Activated T-cell treated with anti-CD3 and anti-CD28 coated beads, Interleukin-2, amount 50 U/mL, for 1 hour (primary cell): ENCODE measurements around the gene TCERG1L.

ENCODE experiments used
- DNase-seq: peaks from one replicate; pipeline ENCODE4 v3.0.0-alpha.2; 2020

Gene TCERG1L

DNA sequence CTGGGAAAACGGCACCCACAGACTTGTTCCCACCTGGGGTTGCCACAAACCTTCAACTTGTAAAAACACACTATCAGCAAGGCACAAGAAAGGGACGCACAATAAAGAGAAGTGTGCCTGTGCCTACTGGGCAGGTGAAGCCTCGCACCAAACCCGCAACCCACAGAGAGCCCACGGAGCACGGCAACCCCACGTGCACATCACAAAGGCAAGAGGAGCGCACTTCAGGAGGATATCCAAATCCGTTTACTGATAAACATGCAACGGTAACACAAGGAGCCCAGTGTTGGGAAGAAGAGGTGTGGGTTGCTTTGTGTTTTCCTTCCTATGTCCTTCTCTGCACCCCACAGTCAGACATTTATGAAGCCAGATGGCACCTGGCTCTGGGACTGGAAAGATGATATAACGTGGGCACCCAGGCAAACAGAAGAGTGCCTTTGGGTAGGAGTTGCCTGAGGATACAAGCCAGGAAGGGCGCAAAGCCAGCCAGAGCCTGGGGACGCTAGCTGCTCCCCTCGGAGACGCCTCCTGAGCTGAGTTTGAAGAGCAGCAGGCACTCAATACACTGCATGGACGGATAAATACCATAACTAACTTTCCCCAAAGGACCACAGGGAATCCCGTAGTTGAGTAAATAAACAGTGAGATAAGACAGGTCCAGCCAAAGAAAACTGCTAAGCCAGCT is 41.6 kb downstream of the TCERG1L start:
- DNase-seq, result no peak

DNA sequence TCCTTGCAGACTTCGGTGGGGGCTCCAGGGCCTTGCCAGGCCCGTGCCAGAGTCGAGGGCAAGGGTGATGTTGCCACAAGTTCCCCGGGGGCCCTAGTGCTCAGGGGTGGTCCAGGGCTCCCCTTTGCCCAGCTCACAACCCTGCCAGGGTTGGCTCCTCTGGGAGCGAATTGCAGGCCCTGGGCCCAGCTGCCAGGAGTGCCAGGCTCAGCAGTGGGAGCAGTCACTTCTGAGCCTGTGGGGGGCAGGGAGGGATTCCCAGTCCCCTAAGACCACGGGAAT is 43.8 kb downstream of the TCERG1L start:
- DNase-seq, result no peak

DNA sequence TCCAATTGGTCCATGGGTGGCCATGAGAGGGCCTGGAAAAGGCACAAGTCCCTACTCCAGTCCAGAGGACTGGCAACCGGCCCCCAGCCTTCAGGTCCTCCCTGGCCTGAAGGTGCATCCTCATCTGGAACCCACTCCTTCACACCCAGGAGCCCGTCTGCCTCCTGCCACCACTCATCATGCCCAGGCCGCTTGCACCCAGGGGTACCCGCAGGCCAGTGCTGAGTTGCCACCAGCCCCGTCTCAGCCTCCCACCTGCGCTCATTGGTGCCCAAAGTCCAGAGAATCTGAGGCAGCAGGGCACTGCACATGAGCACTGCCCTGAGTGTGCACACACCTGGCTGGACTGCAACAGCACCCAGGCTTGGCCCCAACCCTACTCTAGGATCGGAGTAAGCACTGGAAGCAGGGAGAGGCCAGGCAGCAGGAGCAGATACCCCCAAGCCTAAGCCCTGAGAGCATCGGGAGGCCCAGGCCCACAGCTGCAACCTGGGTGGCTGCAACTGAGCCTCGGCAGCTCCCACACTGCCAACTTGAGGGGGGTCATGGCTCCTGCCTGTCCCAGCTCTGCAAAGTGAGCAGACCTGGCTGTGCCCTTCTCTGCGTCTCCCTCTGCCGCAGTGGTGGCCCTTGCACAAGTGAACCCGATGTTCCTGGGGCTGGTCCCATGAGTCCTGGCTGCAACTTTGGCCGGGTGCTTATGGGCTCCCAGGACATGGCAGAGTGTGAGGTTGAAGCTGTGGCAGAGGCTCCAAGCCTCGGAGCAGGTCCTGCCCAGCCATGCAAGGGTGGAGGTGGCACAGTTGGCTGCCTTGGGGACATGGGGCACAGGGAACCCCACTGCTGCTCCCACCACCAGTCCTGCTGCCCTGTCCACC is 44.3 kb downstream of the TCERG1L start:
- DNase-seq, result no peak

DNA sequence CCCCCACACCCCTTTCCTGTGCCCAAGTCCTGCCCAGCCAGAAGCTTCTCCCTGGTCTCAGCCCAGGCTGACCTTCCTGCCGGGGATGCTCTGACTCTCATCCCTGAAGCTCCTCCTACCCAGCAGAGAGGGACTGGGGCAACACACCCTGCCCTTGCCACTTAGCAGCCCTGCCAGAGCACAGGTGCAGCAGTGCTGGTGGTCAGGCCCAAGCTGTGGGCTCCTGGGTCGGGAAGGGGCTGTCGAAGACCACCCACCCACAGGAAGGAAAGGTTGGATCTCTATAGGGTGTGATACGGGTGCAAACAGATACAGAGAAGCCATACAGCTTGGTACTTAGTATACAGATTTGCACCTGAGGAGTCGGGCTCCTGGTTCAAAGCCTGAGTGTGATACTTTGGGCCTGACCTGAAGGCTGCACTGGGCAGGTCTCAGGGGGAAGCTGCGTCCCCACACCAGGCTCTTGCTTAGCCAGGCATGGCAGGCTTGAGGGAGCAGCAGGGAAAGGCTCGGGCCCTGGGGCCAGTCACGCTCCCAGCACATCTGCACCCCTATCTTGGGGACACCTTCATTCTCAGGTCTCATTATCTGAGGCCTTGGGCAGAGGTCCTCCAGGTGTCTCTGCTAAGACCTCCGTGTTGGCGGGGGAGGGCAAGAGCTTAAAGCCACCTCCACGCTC is 47.3 kb downstream of the TCERG1L start:
- no peak for DNase-seq

DNA sequence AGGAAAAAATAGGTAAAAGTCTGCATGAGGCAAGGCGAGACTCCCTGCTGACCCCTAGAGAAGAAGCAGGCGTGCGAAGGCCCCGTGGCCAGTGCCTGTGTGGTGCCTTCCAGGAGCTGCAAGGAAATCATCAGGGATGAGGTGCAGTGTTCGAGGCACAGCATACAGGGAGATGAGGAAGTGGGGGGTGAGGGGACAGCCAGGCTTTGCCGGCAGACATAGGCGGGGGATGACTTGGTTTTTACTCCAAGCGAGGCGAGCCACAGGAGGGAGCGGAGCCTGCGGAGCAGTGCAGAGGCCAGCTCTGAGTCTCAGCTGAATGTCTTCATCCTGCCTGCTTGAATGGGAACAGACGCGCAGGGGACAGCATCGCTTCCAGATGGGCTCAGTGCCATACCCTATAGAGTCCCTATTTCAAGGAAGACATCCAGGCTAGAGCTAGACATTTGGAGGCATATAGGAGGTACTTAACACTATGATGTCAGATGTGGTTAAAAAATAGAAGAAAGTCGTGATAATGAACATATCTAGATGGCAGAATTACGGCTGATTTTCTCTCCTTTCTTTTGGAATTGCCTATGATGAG is 49.5 kb downstream of the TCERG1L start:
- no peak for DNase-seq

DNA sequence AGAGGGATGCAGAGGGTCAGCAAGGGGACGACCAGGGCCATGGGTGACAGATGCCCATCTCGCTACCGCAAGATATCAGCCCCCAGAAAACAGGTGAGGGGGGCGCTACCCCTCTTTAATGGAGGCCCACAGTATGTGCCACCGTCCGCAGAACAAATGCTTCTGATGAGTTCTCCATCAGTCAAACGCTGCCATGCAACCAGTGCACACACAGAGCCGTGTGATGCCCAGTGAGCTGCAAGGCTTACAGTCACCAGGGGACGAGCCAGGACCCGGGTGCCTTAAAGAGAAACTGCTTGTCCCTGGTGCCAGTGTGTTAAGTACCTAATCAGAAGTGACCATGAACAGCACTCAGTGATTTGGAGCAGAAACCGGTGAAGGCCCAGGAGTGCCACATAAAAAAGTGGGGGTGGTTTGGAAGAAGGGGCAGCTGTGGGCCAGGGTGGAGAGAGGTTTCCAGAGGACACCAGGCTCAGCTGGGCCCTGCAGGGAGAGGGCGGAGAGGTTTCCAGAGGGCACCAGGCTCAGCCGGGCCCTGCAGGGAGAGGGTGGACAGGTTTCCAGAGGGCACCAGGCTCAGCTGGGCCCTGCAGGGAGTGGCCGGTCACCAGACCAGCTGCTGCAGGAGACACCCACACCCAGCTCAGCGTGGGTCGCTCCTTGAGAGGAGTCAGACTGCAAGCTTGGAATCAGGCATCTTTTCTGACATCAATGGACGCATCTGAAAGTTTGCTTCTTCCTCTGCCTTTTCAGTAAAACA is 50.9 kb downstream of the TCERG1L start:
- no peak for DNase-seq

DNA sequence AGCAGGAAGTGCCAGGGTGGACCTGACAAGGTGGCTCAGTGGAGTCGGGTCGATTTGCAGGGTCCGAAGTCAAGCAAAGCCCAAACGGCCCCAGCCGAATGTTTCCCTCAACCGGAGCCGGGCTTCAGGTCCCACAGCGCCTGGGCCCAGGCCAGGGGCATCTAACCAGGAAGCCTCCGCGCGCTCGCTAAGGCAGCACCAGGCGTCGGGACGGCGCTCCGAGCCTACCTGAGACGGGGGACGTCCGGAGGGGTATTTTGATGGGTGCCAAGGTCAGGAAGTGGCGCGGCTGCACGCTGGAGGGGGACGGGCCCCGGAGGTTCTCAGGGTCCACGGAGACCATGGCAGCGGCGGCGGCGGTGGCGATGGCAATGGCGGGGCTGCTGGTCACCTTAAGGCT is 51.5 kb downstream of the TCERG1L start:
- DNase-seq, result no peak

DNA sequence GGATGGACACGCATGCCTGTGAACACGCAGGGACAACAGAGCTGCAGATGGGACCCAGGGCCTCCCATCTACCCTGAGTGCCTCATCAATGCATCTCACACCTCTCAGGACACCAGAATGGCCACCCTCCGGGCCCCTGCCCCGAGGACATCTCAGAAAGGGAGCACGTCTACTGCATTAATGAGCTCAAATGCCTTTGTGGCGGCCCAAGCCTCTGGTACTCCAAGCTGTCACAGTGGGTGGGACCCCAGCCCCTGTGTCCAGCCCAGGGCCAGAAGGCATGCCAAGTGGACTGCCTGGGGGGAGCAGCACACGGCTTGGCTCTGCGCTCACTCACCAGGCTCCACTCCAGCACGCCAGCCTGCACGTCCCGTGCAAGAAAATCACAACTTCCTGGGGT is 52.0 kb downstream of the TCERG1L start:
- DNase-seq, result no peak

DNA sequence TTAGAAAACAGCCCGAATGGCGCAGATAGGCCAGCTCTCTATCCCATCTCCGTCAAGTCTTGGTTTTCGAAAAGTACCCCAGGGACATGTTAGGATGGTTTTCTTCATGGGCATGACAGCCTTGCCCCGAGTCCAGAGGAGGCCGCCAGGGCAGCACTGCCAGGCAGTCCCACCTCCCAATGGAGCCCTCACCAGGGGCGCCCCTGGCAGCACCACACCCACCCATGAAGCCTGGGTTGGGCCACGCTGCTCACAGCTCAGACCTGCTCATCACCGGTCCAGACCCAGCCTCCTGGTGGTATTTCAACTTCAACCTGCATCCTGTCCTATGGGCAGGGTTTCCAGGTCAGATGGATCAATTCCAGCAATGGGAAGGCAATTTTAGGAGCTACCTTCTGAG is 53.3 kb downstream of the TCERG1L start:
- no peak for DNase-seq

DNA sequence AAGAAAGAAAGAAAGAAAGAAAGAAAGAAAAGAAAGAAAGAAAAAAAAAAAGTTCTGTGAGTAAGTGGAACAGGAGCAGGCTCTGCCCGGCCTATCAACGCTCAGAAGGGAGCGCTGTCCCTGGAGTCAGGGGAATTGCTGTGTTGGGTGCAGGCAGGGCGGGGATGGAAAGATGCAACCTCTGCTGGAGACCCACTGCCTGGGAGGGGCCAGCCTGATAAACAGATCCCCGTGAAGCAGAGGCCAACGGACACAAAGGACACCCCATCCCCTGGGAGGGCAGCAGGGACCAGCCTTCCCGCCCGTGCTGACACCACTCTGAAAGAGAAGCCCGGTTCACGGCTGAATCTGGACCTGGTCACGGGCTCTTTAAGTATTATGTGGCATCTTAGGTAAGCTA is 54.5 kb downstream of the TCERG1L start:
- no peak for DNase-seq

DNA sequence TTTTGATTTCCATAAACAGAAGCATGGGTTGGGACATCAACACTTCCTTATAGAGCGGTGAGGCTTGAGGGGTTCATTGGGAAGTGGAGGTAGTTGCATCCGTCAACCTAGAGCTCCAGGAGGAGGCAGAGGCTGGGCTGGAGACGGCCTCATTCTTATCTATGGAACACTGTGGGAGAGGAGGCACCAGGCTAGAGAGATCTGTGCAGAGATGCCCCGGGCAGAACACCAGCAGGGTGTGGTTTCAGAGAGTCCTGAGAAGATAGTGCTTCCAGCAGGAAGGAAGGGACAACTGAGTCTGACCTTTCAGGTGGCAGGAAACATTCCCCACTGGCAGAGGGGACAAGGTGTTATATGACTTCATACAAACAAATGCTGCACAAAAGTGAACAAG is 56.7 kb downstream of the TCERG1L start:
- DNase-seq, result no peak

DNA sequence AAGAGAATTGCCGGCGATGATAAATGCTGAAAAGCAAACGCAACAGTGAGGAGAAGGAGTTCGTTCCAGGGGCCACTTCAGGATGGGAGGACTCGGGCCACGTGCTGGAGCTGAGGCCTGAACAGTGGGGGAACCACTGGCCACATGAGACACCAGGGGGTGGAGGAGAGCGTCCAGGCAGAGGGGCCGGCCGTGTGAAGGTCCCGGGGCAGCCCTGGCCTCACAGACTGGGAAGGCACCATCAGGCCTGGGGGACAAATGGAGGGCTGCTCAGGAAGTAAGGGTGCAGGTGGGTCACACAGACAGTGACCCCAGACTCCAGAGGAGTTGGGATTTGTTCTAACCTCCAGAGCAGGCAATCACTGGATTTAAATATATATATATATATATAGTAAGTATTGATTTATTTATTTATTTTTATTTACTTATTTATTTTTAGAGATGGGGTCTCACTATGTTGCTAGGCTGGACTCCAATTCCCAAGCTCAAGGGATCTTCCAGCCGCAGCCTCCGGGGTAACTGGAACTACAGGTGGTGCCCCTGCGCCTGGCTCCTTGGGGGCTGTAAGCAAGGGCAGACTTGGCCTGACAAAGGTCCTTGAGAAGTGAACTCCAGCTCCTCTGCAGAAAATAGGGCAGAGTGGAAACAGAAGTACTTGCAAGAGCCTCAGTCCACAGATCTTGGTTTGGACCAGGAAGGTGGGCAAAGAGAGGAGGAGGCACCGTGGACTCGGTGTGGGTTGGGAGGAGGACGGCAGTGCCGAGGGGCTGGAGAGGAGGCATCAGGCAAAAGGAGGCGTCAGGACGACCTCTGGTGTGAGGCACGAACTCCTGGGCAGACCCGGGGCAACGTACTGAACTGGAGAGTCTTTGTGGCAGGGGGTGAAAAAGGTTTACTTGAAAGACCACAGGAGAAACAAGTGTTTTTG is 57.3 kb downstream of the TCERG1L start:
- no peak for DNase-seq

DNA sequence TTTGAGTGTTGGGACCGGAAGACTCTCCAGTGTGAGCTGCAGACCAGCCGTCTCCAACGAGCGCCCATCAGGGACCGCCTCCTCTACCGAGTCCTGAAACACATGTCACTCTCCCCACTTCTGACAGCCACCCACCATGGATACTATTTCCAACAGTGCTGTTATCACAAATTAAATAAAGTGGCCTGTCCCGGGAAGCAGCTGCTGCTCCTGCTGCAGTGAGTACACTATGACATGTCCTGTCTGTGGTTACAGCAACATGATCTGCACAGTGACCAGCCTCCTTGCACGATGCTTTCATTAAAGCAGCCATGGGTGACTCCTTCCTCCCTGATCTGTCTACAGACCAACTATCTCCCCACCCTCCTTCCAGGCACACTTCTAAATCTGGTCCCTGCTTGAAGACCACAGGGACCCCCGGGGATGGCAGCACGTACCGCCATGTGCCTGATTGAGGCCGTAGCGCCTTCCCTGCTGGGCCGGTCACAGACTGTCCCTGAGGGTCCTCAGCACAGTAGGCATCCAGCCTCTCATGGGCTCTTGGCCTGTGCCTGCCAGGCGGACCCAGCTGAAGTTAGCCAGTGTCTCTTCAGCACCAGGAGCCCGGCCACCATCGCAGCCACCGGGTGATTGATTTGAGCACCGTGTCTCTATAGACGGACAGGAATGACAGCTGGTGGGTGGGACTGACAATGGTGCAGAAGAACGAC is 58.8 kb downstream of the TCERG1L start:
- DNase-seq, result no peak

DNA sequence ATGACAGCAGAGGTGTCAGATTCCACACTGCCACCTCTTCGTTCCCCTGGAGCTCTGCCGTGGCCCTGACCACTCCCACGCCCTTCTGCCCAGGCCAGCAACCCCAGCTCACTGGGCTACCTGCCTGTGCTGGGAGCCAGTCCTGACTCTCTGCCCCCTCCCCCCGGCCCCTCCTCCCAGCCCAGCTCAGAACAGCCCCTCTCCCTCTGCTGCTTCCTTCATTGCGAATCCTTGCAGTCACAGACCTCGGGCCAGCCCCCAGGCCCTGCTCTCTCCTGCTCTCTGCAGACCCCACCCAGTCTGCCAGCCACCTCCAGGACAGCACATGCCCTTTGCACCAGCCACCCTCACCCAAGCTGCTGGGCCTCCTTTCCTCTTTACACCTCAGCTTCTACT is 60.4 kb downstream of the TCERG1L start:
- no peak for DNase-seq

DNA sequence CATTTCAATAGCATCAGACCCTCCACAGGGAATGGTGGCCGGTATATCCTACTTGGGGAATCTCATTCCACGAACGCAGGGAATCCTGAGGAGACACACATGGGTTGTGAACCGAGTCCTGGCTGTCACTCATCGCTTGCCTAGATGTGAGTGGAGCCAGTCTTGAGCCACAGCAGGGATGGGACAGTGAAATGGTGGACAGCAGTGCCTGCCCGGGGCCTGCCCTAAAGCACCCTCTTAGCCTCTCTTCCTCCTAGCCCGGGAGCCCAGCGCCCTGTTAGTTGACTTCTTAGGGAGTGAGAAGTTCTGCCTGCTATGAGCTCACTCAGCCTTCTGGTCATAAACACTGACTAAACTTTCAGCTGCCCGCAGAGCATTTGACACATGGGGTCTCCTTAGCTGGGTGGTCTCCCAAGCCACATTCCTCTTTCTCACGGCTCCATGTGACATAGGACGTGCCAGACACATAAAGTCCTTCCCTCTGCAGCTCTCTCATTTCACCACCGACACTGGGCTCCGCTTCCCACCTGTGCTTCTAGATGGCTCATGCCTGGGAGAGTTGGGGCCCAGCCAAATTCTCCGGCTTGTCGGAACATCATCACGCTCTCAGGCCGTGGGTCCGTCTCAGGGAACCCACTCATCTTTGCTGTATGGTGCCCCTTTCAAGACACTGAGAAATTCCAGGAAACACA is 60.9 kb downstream of the TCERG1L start:
- DNase-seq, result no peak

DNA sequence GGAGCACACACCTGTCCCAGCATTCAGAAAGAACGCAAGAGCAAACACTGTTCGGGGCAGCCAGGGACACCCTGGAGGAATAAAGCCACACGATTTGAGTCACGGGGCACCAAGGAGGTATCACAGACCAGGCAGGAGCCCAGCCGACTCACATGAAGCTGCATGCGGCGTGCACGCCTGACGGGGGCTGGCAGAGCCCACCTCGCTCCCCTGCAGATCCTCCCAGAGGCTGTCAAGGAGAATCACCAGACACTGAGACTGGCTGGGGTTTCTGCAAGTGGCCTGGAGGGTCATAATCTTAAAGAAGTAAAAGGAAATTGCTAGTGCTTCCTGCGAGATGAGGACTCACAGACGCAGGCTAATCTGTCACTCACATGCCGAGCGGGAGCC is 61.6 kb downstream of the TCERG1L start:
- DNase-seq, result no peak

DNA sequence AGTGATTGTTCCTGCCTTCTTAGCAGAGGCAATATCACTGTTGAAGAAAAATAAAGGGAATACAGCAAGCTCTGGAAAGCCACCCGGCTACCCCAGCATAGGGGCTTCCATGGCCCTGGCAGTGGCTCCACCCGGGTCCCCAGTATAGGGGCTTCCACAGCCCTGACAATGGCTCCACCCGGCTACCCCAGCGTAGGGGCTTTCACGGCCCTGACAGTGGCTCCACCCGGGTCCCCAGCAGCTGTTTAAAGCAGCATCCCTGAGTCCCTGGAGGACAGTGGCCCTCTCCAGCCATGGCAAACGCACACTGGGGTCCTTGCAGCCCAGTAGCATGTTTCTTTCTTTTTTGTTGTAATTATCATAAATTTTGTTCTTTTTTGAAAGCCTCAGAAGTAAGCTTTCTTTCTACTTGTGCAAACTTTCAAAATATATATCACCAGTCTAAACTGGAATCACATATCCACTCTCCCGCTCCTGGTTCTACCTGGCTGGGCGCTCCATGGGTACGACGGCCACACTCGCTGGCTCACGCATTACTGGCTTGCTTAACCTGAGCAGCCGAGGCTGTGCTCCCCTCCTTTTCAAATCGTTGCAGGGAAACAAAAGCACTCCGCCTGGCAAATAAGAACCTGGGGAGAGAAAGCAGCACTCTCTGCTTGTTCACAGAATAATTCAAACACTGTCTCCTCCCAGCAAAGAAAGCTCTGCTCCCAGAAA is 62.1 kb downstream of the TCERG1L start:
- DNase-seq, result no peak

DNA sequence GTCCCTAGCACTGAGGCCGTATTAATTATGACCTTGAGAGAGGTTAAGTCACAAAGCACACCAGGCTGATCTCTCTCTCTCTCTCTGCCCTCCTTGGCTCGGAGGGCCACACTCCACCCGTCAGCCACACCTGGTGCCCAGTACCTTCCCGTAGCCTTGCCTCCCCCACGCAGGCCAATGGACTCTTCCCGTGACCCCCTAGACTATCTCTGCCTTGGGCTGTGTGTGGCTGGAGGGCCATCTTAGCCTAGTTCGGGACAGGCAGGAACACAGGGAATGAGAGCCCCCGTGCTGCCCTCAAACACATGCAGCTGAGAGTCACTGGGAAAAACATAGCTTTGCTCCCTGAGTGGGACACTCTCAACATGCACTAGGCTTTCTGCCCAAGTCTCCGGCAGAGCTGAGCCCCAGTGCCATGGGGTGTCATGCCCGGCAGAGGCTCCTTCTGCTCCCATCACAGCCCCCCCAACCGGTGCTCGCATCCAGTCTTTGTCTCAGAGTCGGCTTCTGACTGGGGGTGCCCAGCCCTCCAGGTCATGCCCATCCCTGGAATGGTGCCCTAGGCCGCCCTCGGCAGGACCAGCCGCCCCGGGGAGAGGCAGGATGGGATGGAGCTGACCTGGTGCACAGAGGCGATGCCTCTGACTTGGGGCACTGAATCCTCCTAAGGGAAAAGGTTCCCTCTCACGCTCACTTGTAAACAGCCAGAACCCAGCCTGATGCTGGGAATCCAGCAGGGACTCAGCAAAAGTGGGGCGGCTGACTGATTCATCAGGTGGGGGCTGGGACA is 63.0 kb downstream of the TCERG1L start:
- DNase-seq, result no peak

DNA sequence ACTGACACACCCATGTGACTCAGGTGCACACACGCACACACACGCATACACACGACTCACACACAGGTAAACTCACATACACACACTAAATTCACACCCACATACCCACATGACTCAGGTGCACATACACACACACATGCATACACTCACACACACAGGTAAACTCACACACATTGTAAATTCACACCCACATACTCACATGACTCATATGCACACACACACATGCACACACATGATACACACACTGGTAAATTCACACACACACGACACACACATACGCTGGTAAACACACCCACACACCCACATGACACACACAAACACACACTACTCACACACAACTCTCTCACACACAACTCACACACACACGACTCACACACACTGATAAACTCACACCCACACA is 63.6 kb downstream of the TCERG1L start:
- no peak for DNase-seq
